ENCODE data around the gene XNDC1N. TPM values are rescaled to one million over a fixed set of nuclear protein-coding genes. Genes with fewer than 3 reads are reported as not detected.

Gene XNDC1N
- polyA plus RNA-seq, 2 of the 4 experiments (the other 2 are of a cell fraction) = 4.3 to 7.6 TPM

DNA sequence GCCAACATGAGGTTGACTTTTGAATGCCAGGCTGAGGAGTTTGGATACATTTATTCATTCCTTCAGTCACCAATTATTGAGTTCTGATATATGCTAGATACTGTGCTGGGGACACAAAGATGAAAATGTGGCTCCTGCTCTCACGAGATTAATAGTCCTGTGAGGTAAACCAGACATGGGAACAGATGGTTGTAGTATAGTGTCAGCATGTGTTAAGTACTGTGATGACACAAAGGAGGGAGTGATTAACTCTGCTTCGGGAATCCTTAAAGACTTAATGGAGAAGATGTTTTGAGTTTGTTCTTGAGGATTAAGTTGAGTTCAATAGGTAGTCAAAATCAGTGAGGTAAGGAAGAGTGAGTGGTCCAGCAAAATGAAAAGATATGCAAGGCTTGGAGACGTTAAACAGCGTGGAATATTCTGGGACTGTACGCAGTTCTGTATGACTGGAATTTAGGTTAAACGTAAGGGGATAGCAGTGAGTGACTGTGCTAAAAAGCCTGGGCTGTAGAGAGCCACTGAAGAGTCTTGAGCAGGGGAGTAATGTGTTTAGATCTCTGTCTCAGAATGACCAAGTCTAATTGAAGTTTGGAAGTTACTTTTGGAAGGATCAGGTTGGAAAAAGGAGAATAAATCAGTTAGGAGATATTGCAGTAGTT, 12.3 kb upstream of the XNDC1N start:
- POLR2A ChIA-PET = interaction anchor here (1.4 kb wide), 1 partner anchor 12 kb away, joined by 4 read pairs; the partner anchor contains the start of genes RNF121 and XNDC1N
- 88% methylated on average over 6 of the region's 6 CpGs for WGBS (ENCODE audit: missing lambda C conversion rate)
- no peaks in the 10 kb centered on the region for H3K9me3 ChIP-seq

DNA sequence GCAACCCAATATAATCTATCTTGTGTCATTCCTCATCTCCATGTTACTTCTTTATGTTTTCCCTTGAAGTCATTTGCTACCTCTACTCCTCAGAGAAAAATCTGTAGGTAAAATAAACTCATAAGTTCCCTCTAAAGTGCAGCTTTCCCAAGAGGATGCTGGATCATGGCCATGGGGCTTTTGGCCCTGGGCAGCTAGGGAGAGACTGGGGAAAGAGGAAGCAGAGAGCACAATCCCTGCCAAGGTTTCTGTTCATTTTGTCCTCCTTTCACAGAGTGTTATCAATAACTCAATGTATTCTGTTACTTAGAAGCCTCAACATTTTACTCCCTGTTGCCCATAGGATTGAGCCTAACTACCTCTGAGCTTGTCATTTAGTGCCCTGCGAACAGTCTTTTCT, 9.4 kb upstream of the XNDC1N start:
- ChIA-PET CTCF (interaction anchor here (0.6 to 3.0 kb wide), 3 partner anchors 8 to 39 kb away, joined by 3 to 8 read pairs (median 3); partner anchors contain the start of gene XNDC1N), POLR2A (interaction anchor here (0.7 to 1.4 kb wide), 2 partner anchors 9 to 1997 kb away, joined by 5 to 8 read pairs; partner anchors contain the start of genes RNF121 and XNDC1N)
- FAIRE-seq (no peak), DNase-seq (ENCODE audit: low read depth in 1 of 2, low spot score in 1 of 2) (no peak), ATAC-seq (no peak)
- TF ChIP-seq CHD2 (IDR thresholded peaks at IDR 0.05; ENCODE audit: low read length, partially characterized antibody) = no peak
- no peak for TF ChIP-seq MAZ (IDR thresholded peaks at IDR 0.05; ENCODE audit: borderline replicate concordance, low read depth, low read length)
- no peak for TF ChIP-seq CHD4 (IDR thresholded peaks at IDR 0.05; ENCODE audit: borderline replicate concordance)
- no peak for TF ChIP-seq KDM1A (IDR thresholded peaks at IDR 0.05; ENCODE audit: low read depth)
- TF ChIP-seq, protein P1, sequence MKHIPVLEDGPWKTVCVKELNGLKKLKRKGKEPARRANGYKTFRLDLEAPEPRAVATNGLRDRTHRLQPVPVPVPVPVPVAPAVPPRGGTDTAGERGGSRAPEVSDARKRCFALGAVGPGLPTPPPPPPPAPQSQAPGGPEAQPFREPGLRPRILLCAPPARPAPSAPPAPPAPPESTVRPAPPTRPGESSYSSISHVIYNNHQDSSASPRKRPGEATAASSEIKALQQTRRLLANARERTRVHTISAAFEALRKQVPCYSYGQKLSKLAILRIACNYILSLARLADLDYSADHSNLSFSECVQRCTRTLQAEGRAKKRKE (CRISPR knock-in tag; IDR thresholded peaks at IDR 0.05; ENCODE audit: low read depth) = no peak
- TF ChIP-seq RNF2 (IDR thresholded peaks at IDR 0.05; ENCODE audit: borderline replicate concordance, low read depth) = no peak
- no peak for TF ChIP-seq ZNF302 (CRISPR knock-in tag; IDR thresholded peaks at IDR 0.05)
- TF ChIP-seq TFCP2L1 (CRISPR knock-in tag; IDR thresholded peaks at IDR 0.05) = no peak
- no peak for TF ChIP-seq JUN (IDR thresholded peaks at IDR 0.05)
- no peak for TF ChIP-seq SMC3 (IDR thresholded peaks at IDR 0.05)
- Histone ChIP-seq H3K9me3 (no peaks in the 10 kb centered on the region), H3K27ac (peak overlapping the region; percentile 76 to 83), H3K4me3 (no peak overlapping the region), H3K4me1 (peaks cover 93% of the 10 kb centered on the region), H3K4me2 (peak overlapping the region; percentile 94)
- 96% methylated on average over 1 of the region's 1 CpG for WGBS (ENCODE audit: missing lambda C conversion rate)

More for the DNA sequence above, 12.3 kb upstream of the XNDC1N start:
- peaks cover 93% of the 10 kb centered on the region for H3K4me1 ChIP-seq
- peak overlapping the region; percentile 23 for H3K4me2 ChIP-seq
- no peak for ATAC-seq
- CTCF ChIA-PET = interaction anchor here (1.2 to 3.0 kb wide), 2 partner anchors 17 to 36 kb away, joined by 4 to 8 read pairs; no protein-coding TSS in a partner anchor
- no peak overlapping the region for H3K4me3 ChIP-seq
- no peak for FAIRE-seq
- H3K27ac ChIP-seq = peak overlapping the region; percentile 41 to 54; a peak in 5 of 6 replicates
- TF ChIP-seq SMC3 (IDR thresholded peaks at IDR 0.05) (no peak), ZSCAN20 (CRISPR knock-in tag; IDR thresholded peaks at IDR 0.05) (no peak), JUNB (IDR thresholded peaks at IDR 0.05) (no peak), RFX5 (IDR thresholded peaks at IDR 0.05) (no peak), MAFK (IDR thresholded peaks at IDR 0.05; ENCODE audit: partially characterized antibody) (no peak), TP53 (CRISPR knock-in tag; IDR thresholded peaks at IDR 0.05) (no peak), FOXS1 (CRISPR knock-in tag; IDR thresholded peaks at IDR 0.05) (no peak), SREBF2 (IDR thresholded peaks at IDR 0.05) (no peak), POLR2AphosphoS2 (conservative IDR thresholded peaks at IDR 0.05; ENCODE audit: low read length) (no peak), HEYL (CRISPR knock-in tag; IDR thresholded peaks at IDR 0.05) (no peak)
- TF ChIP-seq, protein P2, sequence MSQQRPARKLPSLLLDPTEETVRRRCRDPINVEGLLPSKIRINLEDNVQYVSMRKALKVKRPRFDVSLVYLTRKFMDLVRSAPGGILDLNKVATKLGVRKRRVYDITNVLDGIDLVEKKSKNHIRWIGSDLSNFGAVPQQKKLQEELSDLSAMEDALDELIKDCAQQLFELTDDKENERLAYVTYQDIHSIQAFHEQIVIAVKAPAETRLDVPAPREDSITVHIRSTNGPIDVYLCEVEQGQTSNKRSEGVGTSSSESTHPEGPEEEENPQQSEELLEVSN (IDR thresholded peaks at IDR 0.05; ENCODE audit: borderline replicate concordance, low read depth) = no peak
- TF ChIP-seq, protein P3, sequence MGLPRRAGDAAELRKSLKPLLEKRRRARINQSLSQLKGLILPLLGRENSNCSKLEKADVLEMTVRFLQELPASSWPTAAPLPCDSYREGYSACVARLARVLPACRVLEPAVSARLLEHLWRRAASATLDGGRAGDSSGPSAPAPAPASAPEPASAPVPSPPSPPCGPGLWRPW (IDR thresholded peaks at IDR 0.05) = no peak
- TF ChIP-seq, protein P4, sequence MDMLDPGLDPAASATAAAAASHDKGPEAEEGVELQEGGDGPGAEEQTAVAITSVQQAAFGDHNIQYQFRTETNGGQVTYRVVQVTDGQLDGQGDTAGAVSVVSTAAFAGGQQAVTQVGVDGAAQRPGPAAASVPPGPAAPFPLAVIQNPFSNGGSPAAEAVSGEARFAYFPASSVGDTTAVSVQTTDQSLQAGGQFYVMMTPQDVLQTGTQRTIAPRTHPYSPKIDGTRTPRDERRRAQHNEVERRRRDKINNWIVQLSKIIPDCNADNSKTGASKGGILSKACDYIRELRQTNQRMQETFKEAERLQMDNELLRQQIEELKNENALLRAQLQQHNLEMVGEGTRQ (IDR thresholded peaks at IDR 0.05) = no peak
- TF ChIP-seq, protein P5, sequence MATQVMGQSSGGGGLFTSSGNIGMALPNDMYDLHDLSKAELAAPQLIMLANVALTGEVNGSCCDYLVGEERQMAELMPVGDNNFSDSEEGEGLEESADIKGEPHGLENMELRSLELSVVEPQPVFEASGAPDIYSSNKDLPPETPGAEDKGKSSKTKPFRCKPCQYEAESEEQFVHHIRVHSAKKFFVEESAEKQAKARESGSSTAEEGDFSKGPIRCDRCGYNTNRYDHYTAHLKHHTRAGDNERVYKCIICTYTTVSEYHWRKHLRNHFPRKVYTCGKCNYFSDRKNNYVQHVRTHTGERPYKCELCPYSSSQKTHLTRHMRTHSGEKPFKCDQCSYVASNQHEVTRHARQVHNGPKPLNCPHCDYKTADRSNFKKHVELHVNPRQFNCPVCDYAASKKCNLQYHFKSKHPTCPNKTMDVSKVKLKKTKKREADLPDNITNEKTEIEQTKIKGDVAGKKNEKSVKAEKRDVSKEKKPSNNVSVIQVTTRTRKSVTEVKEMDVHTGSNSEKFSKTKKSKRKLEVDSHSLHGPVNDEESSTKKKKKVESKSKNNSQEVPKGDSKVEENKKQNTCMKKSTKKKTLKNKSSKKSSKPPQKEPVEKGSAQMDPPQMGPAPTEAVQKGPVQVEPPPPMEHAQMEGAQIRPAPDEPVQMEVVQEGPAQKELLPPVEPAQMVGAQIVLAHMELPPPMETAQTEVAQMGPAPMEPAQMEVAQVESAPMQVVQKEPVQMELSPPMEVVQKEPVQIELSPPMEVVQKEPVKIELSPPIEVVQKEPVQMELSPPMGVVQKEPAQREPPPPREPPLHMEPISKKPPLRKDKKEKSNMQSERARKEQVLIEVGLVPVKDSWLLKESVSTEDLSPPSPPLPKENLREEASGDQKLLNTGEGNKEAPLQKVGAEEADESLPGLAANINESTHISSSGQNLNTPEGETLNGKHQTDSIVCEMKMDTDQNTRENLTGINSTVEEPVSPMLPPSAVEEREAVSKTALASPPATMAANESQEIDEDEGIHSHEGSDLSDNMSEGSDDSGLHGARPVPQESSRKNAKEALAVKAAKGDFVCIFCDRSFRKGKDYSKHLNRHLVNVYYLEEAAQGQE (IDR thresholded peaks at IDR 0.05) = no peak
- no peak for DNase-seq (ENCODE audit: low read depth in 1 of 2, low spot score in 1 of 2)

Measured in A549 (cell line).